ENCODE results near the gene FRRS1L. TPM values are rescaled to one million over a fixed set of nuclear protein-coding genes. Genes with fewer than 3 reads are reported as not detected.

The FRRS1L gene
- total and polyA plus RNA-seq, 2 of the 13 experiments (the other 11 are each of a cell fraction or from before 2014, with no cell fraction given) = 0.02 to 0.03 TPM

GRCh38 chr9:109191746-109192145, 24.7 kb upstream of the FRRS1L start:
- in situ Hi-C loops (cut with HindIII; ENCODE audit: extremely low pct_ligation_motif_present, low pct_unique_long_range_greater_than_20kb) = loop anchor here (5.0 to 25.0 kb wide), 2 partner anchors 131 to 321 kb away; partner anchors contain the start of gene EPB41L4B
- H3K9ac ChIP-seq (ENCODE audit: insufficient read depth, low read depth, low read length) = no peak overlapping the region
- WGBS (ENCODE audit: low lambda C conversion rate) = 55% methylated on average over 5 of the region's 9 CpGs
- H3K4me2 ChIP-seq (ENCODE audit: low read depth, low read length) = no peak overlapping the region
- 0 out of 2 replicates have a peak, but pooled peaks cover 9% of the 10 kb centered on the region for H3K4me1 ChIP-seq (ENCODE audit: insufficient read depth, low read length)
- H3K27ac ChIP-seq (ENCODE audit: extremely low read length, insufficient read depth, low read length) = no peak overlapping the region
- TF ChIP-seq, protein P1, sequence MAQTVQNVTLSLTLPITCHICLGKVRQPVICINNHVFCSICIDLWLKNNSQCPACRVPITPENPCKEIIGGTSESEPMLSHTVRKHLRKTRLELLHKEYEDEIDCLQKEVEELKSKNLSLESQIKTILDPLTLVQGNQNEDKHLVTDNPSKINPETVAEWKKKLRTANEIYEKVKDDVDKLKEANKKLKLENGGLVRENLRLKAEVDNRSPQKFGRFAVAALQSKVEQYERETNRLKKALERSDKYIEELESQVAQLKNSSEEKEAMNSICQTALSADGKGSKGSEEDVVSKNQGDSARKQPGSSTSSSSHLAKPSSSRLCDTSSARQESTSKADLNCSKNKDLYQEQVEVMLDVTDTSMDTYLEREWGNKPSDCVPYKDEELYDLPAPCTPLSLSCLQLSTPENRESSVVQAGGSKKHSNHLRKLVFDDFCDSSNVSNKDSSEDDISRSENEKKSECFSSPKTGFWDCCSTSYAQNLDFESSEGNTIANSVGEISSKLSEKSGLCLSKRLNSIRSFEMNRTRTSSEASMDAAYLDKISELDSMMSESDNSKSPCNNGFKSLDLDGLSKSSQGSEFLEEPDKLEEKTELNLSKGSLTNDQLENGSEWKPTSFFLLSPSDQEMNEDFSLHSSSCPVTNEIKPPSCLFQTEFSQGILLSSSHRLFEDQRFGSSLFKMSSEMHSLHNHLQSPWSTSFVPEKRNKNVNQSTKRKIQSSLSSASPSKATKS (CRISPR knock-in tag; IDR thresholded peaks at IDR 0.05) = no peak
- no peak for TF ChIP-seq FOXA3 (CRISPR knock-in tag; IDR thresholded peaks at IDR 0.05)
- no peak for TF ChIP-seq ZNF644 (CRISPR knock-in tag; IDR thresholded peaks at IDR 0.05; ENCODE audit: low read depth)
- TF ChIP-seq, protein P2, sequence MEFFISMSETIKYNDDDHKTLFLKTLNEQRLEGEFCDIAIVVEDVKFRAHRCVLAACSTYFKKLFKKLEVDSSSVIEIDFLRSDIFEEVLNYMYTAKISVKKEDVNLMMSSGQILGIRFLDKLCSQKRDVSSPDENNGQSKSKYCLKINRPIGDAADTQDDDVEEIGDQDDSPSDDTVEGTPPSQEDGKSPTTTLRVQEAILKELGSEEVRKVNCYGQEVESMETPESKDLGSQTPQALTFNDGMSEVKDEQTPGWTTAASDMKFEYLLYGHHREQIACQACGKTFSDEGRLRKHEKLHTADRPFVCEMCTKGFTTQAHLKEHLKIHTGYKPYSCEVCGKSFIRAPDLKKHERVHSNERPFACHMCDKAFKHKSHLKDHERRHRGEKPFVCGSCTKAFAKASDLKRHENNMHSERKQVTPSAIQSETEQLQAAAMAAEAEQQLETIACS (CRISPR knock-in tag; IDR thresholded peaks at IDR 0.05) = no peak
- no peak for TF ChIP-seq TMF1 (CRISPR knock-in tag; IDR thresholded peaks at IDR 0.05; ENCODE audit: low read depth)
- TF ChIP-seq MED13 (CRISPR knock-in tag; IDR thresholded peaks at IDR 0.05) = no peak
- no peak for TF ChIP-seq ZNF281 (CRISPR knock-in tag; IDR thresholded peaks at IDR 0.05; ENCODE audit: borderline replicate concordance)
- no peak for TF ChIP-seq RFXAP (CRISPR knock-in tag; IDR thresholded peaks at IDR 0.05; ENCODE audit: borderline replicate concordance)
- no peak for TF ChIP-seq GZF1 (CRISPR knock-in tag; IDR thresholded peaks at IDR 0.05)
- ATAC-seq (no peak), DNase-seq (ENCODE audit: low spot score) (no peak), FAIRE-seq (no peak)
- peaks cover 0 to 1% of the 10 kb centered on the region in 2 experiments; a peak in 1 of 5 replicates for H3K27me3 ChIP-seq (ENCODE audit: control insufficient read depth in 1 of 2, insufficient read depth in 2 of 2, low read length in 2 of 2)
- H3K79me2 ChIP-seq (ENCODE audit: insufficient read depth, low read length) = no peaks in the 10 kb centered on the region
- ChIA-PET POLR2A (no interaction called here), CTCF (ENCODE audit: low intra/inter-chr PET ratio, low total read pairs) (interaction anchor here (1.7 to 2.1 kb wide), 2 partner anchors 129 to 154 kb away, joined by 11 to 13 read pairs; partner anchors contain the start of gene EPB41L4B)
- no peaks in the 10 kb centered on the region for H3K36me3 ChIP-seq (replicated peaks in 1 of 2; ENCODE audit: control insufficient read depth in 1 of 2, insufficient read depth in 2 of 2, low read length in 2 of 2)
- no peak overlapping the region for H3K4me3 ChIP-seq (replicated peaks in 1 of 3; ENCODE audit: insufficient read depth in 1 of 3, low read depth in 2 of 3, low read length in 3 of 3)
- no peaks in the 10 kb centered on the region for H3K9me3 ChIP-seq (ENCODE audit: low read length)
- H2AFZ ChIP-seq (ENCODE audit: low read length) = no peak overlapping the region
- no TSS peak for BruUV-seq (replicated peaks)
- no peaks in the 10 kb centered on the region for H4K20me1 ChIP-seq (ENCODE audit: insufficient read depth, low read length)
- intact Hi-C loops (cut with micrococcal nuclease; ENCODE audit: unreplicated experiment) = loop anchor here (1.0 to 2.0 kb wide), 2 partner anchors 123 to 210 kb away; no protein-coding TSS in a partner anchor

All from HepG2 (cell line).